ENCODE data around the gene DGKZ.

DNA sequence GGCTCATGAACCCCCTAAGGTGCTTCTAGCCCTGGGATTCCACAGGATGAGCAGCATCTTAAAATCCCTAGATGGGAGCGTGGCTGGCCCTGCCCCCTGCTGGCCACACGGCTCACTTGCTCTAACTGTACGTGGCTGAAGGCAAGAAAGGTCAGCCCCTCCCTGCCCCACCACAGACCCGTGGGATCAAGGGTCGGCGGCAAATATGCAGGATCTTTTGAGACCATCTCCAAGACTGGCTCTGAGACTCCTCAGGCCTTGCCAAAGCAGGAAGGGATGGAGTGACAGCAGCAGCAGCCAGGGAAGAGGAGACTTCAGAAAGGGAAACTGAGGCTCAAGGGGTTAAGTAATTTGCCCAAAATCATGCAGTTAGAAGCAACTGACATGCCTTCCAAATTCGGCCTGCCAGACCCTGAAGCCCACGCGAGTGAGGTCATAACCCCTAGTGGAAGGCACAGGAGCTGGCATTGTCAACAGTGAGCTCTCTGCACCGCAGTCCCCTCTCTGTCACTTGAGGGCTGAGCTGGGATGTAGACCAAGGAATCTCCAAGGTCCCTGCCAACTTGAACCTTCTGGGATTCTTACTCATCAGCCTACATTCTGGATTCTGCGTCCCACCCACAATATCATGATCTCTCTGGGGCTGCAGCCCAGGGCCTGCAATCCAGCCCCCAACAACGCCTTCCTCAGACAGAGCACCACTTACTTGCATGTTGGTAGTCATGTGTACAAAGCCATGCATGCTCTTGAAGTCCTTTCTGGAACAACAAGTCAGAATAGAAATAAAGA is 38.4 kb upstream of the DGKZ start:
- TF ChIP-seq POLR2A (IDR thresholded peaks at IDR 0.05; ENCODE audit: low read length) (no peak), GATA1 (IDR thresholded peaks at IDR 0.05; ENCODE audit: low read depth, low read length) (no peak)
